ENCODE data around the gene AP1B1. TPM values are rescaled to one million over a fixed set of nuclear protein-coding genes. Genes with fewer than 3 reads are reported as not detected.

The AP1B1 gene
- total and polyA plus RNA-seq, 2 of the 13 experiments (the other 11 are each of a cell fraction or from before 2014, with no cell fraction given) = 26.6 to 29.7 TPM

- no peak for FAIRE-seq
- no TSS peak for BruUV-seq (replicated peaks)
- in situ Hi-C loops (cut with HindIII; ENCODE audit: extremely low pct_ligation_motif_present, low pct_unique_long_range_greater_than_20kb) (no loop called here), intact Hi-C loops (cut with micrococcal nuclease; ENCODE audit: unreplicated experiment) (no loop called here)
- Histone ChIP-seq H3K27me3 (ENCODE audit: control insufficient read depth in 1 of 2, insufficient read depth in 2 of 2, low read length in 2 of 2) (no peaks in the 10 kb centered on the region), H3K79me2 (ENCODE audit: insufficient read depth, low read length) (peaks cover 8% of the 10 kb centered on the region), H2AFZ (ENCODE audit: low read length) (no peak overlapping the region), H3K4me2 (ENCODE audit: low read depth, low read length) (no peak overlapping the region), H3K9ac (ENCODE audit: insufficient read depth, low read depth, low read length) (no peak overlapping the region), H3K4me3 (replicated peaks in 1 of 3; ENCODE audit: insufficient read depth in 1 of 3, low read depth in 2 of 3, low read length in 3 of 3) (no peak overlapping the region), H3K27ac (ENCODE audit: extremely low read length, insufficient read depth, low read length) (no peak overlapping the region), H4K20me1 (ENCODE audit: insufficient read depth, low read length) (peaks cover 8% of the 10 kb centered on the region; the same call in 1 of the 2 replicates), H3K4me1 (ENCODE audit: insufficient read depth, low read length) (no peaks in the 10 kb centered on the region), H3K36me3 (replicated peaks in 1 of 2; ENCODE audit: control insufficient read depth in 1 of 2, insufficient read depth in 2 of 2, low read length in 2 of 2) (peaks cover 45 to 98% of the 10 kb centered on the region in 2 experiments), H3K9me3 (ENCODE audit: low read length) (no peaks in the 10 kb centered on the region)
- ChIA-PET POLR2A (no interaction called here), CTCF (ENCODE audit: low intra/inter-chr PET ratio, low total read pairs) (no interaction called here)
- no peak for DNase-seq (ENCODE audit: low spot score)
- TF ChIP-seq ZNF296 (CRISPR knock-in tag; conservative IDR thresholded peaks at IDR 0.05) (no peak), NFAT5 (CRISPR knock-in tag; IDR thresholded peaks at IDR 0.05) (no peak), JUNB (CRISPR knock-in tag; IDR thresholded peaks at IDR 0.05; ENCODE audit: borderline replicate concordance) (no peak), STAG1 (CRISPR knock-in tag; IDR thresholded peaks at IDR 0.05) (no peak), ZNF652 (CRISPR knock-in tag; IDR thresholded peaks at IDR 0.05; ENCODE audit: borderline replicate concordance, low read depth) (no peak), PRPF4 (IDR thresholded peaks at IDR 0.05; ENCODE audit: low read depth, low read length, poor library complexity, severe bottlenecking) (no peak), TRIM24 (CRISPR knock-in tag; IDR thresholded peaks at IDR 0.05) (no peak), ZC3H13 (CRISPR knock-in tag; IDR thresholded peaks at IDR 0.05) (no peak), SMARCC2 (IDR thresholded peaks at IDR 0.05) (no peak), ZFAT (CRISPR knock-in tag; conservative IDR thresholded peaks at IDR 0.05) (no peak), ZNF567 (CRISPR knock-in tag; IDR thresholded peaks at IDR 0.05; ENCODE audit: borderline replicate concordance) (no peak), THAP7 (CRISPR knock-in tag; IDR thresholded peaks at IDR 0.05) (no peak), HMGA1 (CRISPR knock-in tag; conservative IDR thresholded peaks at IDR 0.05) (no peak)
- TF ChIP-seq, protein P1, sequence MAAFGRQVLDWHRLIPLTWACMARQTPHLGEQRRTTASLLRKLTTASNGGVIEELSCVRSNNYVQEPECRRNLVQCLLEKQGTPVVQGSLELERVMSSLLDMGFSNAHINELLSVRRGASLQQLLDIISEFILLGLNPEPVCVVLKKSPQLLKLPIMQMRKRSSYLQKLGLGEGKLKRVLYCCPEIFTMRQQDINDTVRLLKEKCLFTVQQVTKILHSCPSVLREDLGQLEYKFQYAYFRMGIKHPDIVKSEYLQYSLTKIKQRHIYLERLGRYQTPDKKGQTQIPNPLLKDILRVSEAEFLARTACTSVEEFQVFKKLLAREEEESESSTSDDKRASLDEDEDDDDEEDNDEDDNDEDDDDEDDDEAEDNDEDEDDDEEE (CRISPR knock-in tag; IDR thresholded peaks at IDR 0.05) = no peak
- ATAC-seq = no peak
Measured at GRCh38 chr22:29292379-29292778, 96.0 kb downstream of the AP1B1 start.

All from HepG2 (cell line).